ENCODE data around the gene COX11.

GRCh38 chr17:54976316-54976715 lies 7.9 kb upstream of the COX11 start:
- TF ChIP-seq, protein P1, sequence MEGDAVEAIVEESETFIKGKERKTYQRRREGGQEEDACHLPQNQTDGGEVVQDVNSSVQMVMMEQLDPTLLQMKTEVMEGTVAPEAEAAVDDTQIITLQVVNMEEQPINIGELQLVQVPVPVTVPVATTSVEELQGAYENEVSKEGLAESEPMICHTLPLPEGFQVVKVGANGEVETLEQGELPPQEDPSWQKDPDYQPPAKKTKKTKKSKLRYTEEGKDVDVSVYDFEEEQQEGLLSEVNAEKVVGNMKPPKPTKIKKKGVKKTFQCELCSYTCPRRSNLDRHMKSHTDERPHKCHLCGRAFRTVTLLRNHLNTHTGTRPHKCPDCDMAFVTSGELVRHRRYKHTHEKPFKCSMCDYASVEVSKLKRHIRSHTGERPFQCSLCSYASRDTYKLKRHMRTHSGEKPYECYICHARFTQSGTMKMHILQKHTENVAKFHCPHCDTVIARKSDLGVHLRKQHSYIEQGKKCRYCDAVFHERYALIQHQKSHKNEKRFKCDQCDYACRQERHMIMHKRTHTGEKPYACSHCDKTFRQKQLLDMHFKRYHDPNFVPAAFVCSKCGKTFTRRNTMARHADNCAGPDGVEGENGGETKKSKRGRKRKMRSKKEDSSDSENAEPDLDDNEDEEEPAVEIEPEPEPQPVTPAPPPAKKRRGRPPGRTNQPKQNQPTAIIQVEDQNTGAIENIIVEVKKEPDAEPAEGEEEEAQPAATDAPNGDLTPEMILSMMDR (IDR thresholded peaks at IDR 0.05; ENCODE audit: borderline replicate concordance, extremely low read depth, low read length, poor library complexity, severe bottlenecking): no peak
- no peak for TF ChIP-seq EZH2 (IDR thresholded peaks at IDR 0.05; ENCODE audit: borderline replicate concordance, low read depth, low read length, severe bottlenecking)

Data from DND-41 (cell line).